GM18505 (cell line): ENCODE data around the gene HYAL3.
"Not testable (repeated sequence)": the region's sequence is repeated elsewhere in the genome, so short reads cannot be mapped to it uniquely, and the experiment has no call there.

Experiments
- ATAC-seq: cut with Tn5 transposase; IDR thresholded peaks from one replicate; pipeline ENCODE4 v1.9.1; 2021; ENCODE audit not compliant: unreplicated experiment
- POLR2A ChIP-seq: IDR thresholded peaks from 4 replicates; pipeline ENCODE4 v1.6.1; 2011; ENCODE audit warnings: borderline replicate concordance; ENCODE audit not compliant: insufficient read depth, insufficient read length; ENCODE audit errors: extremely low read depth

The HYAL3 gene

DNA sequence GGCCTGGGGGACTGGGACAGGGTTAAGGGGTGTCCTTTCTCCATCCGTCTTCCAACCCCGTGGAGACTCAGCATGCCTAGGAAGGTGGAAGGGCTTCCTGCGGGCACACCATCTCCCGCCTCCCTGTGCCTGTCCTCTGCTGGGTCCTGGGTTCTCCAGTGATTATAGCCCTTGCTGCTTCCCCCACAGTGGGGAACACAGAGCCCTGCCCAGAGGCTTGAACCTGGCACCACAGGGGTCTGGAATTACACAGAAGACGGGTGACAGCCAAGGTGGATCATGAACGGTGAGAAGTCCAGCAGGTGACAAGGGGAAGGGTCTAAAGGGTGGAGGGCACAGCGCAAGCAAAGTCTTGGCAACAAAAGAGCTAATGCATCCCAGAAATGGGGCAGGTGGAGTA, 36.4 kb downstream of the HYAL3 start:
- no peak for ATAC-seq
- no peak for TF ChIP-seq POLR2A

DNA sequence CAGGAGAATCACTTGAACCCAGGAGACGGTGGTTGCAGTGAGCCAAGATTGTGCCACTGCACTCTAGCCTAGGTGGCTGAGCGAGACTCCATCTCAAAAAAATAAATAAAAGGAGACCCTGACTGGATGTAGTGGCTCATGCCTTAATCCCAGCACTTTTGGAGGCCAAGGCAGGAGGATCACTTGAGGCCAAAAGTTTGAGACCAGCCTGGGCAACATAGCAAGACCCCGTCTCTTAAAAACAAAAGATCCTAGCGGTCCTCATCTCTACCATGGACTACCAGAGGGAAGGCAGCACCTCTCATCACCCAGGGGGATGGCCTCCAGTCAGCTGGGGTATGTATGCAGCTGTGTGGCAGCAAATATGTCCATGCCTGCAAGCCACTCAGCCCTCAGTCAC, 37.0 kb downstream of the HYAL3 start:
- not testable (repeated sequence) for ATAC-seq

GRCh38 chr3:50261505-50261904, 37.7 kb downstream of the HYAL3 start:
- no peak for TF ChIP-seq POLR2A
- ATAC-seq: no peak

DNA sequence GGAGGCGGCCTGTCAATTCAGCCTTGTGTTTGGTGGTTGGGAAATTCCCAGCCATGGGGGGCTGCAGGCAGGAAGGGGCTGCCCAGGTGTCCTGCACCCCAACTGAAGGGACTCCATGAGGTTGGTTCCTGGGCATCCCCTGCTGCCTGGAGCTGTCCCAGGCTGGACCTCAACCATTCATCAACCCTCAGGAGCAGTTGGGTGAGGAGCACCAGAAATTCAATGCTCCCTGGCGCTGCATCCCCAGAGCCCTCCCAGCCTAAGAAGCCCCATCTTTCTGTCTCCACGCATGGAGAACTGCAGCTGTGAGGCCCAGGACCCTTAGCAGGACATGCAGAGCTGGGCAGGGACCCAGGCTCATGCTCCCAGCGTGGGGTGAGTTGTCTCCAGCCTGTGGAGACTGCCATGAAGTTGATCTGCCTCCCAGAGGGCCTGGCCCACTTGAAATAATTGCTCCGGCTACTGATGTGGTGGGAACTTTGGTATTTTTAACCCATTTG, 38.2 kb downstream of the HYAL3 start:
- no peak for ATAC-seq

DNA sequence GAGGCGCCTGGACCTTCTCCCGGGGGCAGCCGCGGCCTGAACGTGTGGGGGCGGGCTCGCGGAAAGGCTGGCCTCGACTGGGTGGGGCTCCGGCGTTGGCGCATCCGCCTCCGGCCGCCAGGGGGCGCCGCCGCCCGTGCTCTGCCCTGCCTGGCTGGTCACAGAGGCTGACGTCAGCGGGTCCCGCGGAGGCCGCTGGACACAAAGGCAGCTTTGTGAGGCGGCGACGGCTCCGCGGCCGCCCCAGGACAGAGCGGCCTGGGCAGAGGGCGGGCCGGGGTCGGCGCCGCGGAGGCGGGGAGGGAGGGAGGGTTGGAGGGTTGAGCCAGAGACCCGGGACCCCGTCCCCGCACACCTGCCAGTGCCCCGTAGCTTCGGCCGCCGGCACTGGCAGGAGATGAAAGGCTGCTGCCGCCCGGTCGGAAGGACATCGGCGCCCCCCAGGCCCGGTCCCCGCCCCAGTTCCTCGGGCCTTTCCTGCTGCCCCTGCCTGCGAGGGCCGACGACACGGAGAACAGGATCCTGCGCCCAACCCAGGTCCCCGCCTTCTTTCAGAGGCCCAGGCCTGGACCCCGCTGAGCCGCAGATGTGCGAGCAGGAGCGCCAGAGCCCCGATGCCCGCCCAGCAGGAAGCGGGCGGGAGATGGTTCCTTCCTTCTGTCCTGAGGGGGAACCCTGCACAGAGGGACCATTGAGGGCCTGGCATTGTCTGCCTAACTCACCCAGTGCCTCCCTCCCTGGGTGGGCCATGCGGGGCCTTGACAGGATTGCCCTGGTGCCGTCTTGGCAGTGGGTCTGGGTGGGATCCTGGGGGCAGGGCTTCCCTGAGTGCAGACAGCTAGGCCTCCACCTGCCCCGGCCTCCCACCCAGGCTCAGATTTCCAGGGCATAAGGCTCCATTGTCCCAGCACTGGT, 38.9 kb downstream of the HYAL3 start:
- ATAC-seq: peak; percentile 88
- peak; percentile 58 for TF ChIP-seq POLR2A

More for the DNA sequence above, 38.2 kb downstream of the HYAL3 start:
- no peak for TF ChIP-seq POLR2A

- peak; percentile 3 for ATAC-seq
- TF ChIP-seq POLR2A: no peak
Measured at GRCh38 chr3:50259432-50260026, 39.7 kb downstream of the HYAL3 start.

GRCh38 chr3:50258979-50259378, 40.2 kb downstream of the HYAL3 start:
- ATAC-seq: no peak

GRCh38 chr3:50258029-50258680, 41.0 kb downstream of the HYAL3 start:
- ATAC-seq: no peak
- TF ChIP-seq POLR2A: no peak

More at GRCh38 chr3:50258979-50259378, 40.2 kb downstream of the HYAL3 start:
- TF ChIP-seq POLR2A: no peak

- TF ChIP-seq POLR2A: no peak
Measured at GRCh38 chr3:50256978-50257890, 42.0 kb downstream of the HYAL3 start.

GRCh38 chr3:50255251-50255615, 44.0 kb downstream of the HYAL3 start:
- TF ChIP-seq POLR2A: no peak
- ATAC-seq: no peak

More at GRCh38 chr3:50256978-50257890, 42.0 kb downstream of the HYAL3 start:
- no peak for ATAC-seq

GRCh38 chr3:50254577-50255250, 44.5 kb downstream of the HYAL3 start:
- ATAC-seq: no peak

GRCh38 chr3:50251220-50251619, 48.0 kb downstream of the HYAL3 start:
- ATAC-seq: no peak
- no peak for TF ChIP-seq POLR2A

More at GRCh38 chr3:50254577-50255250, 44.5 kb downstream of the HYAL3 start:
- TF ChIP-seq POLR2A: no peak
